ENCODE results near the gene FZR1. TPM values are rescaled to one million over a fixed set of nuclear protein-coding genes. Genes with fewer than 3 reads are reported as not detected.

The FZR1 gene
- total and polyA plus RNA-seq, 9 of the 15 experiments (the other 6 are each of a cell fraction or from before 2014, with no cell fraction given), result 0.18 to 48.0 (median 22.2) TPM

DNA sequence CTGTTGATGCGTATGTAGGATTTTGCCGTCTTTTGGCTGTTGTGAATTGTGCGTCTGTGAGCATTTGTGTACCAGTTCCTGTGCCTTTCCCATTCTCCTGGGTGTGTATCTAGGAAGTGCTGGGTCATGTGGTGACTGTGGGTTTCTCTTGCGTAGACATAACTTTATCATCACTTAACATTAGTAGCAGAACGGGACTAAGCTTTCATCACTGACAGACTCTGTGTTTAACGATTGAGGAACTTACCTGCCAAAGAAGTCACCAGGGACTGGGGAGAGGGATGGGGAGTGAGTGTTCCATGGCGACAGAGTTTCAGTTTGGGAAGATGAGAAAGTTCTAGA lies 15.0 kb downstream of the FZR1 start (continued):
- no peak for TF ChIP-seq POU5F1 (IDR thresholded peaks at IDR 0.05; ENCODE audit: borderline replicate concordance, low read depth, low read length, partially characterized antibody)
- TF ChIP-seq PCBP2 (IDR thresholded peaks at IDR 0.05; ENCODE audit: low read depth, low read length, poor library complexity, severe bottlenecking), result no peak
- TF ChIP-seq ZNF668 (CRISPR knock-in tag; IDR thresholded peaks at IDR 0.05), result no peak
- no peak for TF ChIP-seq XRCC5 (IDR thresholded peaks at IDR 0.05; ENCODE audit: low read depth, low read length)
- no peak for TF ChIP-seq SREBF2 (CRISPR knock-in tag; IDR thresholded peaks at IDR 0.05)
- TF ChIP-seq, protein P1, sequence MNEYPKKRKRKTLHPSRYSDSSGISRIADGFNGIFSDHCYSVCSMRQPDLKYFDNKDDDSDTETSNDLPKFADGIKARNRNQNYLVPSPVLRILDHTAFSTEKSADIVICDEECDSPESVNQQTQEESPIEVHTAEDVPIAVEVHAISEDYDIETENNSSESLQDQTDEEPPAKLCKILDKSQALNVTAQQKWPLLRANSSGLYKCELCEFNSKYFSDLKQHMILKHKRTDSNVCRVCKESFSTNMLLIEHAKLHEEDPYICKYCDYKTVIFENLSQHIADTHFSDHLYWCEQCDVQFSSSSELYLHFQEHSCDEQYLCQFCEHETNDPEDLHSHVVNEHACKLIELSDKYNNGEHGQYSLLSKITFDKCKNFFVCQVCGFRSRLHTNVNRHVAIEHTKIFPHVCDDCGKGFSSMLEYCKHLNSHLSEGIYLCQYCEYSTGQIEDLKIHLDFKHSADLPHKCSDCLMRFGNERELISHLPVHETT (CRISPR knock-in tag; conservative IDR thresholded peaks at IDR 0.05 in 1 of 2, IDR thresholded peaks at IDR 0.05 in 1 of 2), result no peak
- TF ChIP-seq, protein P2, sequence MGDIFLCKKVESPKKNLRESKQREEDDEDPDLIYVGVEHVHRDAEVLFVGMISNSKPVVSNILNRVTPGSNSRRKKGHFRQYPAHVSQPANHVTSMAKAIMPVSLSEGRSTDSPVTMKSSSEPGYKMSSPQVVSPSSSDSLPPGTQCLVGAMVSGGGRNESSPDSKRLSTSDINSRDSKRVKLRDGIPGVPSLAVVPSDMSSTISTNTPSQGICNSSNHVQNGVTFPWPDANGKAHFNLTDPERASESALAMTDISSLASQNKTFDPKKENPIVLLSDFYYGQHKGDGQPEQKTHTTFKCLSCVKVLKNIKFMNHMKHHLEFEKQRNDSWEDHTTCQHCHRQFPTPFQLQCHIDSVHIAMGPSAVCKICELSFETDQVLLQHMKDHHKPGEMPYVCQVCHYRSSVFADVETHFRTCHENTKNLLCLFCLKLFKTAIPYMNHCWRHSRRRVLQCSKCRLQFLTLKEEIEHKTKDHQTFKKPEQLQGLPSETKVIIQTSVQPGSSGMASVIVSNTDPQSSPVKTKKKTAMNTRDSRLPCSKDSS (IDR thresholded peaks at IDR 0.05; ENCODE audit: low read depth, partially characterized antibody), result no peak
- no peak for TF ChIP-seq CBX3 (IDR thresholded peaks at IDR 0.05; ENCODE audit: borderline replicate concordance in 1 of 2, low read length in 2 of 2)
- TF ChIP-seq, protein P3, sequence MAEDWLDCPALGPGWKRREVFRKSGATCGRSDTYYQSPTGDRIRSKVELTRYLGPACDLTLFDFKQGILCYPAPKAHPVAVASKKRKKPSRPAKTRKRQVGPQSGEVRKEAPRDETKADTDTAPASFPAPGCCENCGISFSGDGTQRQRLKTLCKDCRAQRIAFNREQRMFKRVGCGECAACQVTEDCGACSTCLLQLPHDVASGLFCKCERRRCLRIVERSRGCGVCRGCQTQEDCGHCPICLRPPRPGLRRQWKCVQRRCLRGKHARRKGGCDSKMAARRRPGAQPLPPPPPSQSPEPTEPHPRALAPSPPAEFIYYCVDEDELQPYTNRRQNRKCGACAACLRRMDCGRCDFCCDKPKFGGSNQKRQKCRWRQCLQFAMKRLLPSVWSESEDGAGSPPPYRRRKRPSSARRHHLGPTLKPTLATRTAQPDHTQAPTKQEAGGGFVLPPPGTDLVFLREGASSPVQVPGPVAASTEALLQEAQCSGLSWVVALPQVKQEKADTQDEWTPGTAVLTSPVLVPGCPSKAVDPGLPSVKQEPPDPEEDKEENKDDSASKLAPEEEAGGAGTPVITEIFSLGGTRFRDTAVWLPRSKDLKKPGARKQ (CRISPR knock-in tag; IDR thresholded peaks at IDR 0.05), result no peak
- TF ChIP-seq IRF2 (CRISPR knock-in tag; IDR thresholded peaks at IDR 0.05), result no peak
- no peak for TF ChIP-seq NR3C1 (CRISPR knock-in tag; IDR thresholded peaks at IDR 0.05)
- TF ChIP-seq ZNF263 (CRISPR knock-in tag; IDR thresholded peaks at IDR 0.05; ENCODE audit: borderline replicate concordance), result no peak
- TF ChIP-seq, protein P4, sequence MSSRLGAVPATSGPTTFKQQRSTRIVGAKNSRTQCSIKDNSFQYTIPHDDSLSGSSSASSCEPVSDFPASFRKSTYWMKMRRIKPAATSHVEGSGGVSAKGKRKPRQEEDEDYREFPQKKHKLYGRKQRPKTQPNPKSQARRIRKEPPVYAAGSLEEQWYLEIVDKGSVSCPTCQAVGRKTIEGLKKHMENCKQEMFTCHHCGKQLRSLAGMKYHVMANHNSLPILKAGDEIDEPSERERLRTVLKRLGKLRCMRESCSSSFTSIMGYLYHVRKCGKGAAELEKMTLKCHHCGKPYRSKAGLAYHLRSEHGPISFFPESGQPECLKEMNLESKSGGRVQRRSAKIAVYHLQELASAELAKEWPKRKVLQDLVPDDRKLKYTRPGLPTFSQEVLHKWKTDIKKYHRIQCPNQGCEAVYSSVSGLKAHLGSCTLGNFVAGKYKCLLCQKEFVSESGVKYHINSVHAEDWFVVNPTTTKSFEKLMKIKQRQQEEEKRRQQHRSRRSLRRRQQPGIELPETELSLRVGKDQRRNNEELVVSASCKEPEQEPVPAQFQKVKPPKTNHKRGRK (tag; IDR thresholded peaks at IDR 0.05), result no peak
- no peak for TF ChIP-seq KLF10 (CRISPR knock-in tag; IDR thresholded peaks at IDR 0.05)
- TF ChIP-seq, protein P5, sequence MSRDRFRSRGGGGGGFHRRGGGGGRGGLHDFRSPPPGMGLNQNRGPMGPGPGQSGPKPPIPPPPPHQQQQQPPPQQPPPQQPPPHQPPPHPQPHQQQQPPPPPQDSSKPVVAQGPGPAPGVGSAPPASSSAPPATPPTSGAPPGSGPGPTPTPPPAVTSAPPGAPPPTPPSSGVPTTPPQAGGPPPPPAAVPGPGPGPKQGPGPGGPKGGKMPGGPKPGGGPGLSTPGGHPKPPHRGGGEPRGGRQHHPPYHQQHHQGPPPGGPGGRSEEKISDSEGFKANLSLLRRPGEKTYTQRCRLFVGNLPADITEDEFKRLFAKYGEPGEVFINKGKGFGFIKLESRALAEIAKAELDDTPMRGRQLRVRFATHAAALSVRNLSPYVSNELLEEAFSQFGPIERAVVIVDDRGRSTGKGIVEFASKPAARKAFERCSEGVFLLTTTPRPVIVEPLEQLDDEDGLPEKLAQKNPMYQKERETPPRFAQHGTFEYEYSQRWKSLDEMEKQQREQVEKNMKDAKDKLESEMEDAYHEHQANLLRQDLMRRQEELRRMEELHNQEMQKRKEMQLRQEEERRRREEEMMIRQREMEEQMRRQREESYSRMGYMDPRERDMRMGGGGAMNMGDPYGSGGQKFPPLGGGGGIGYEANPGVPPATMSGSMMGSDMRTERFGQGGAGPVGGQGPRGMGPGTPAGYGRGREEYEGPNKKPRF (IDR thresholded peaks at IDR 0.05; ENCODE audit: low read depth, low read length), result no peak
- TF ChIP-seq, protein P6, sequence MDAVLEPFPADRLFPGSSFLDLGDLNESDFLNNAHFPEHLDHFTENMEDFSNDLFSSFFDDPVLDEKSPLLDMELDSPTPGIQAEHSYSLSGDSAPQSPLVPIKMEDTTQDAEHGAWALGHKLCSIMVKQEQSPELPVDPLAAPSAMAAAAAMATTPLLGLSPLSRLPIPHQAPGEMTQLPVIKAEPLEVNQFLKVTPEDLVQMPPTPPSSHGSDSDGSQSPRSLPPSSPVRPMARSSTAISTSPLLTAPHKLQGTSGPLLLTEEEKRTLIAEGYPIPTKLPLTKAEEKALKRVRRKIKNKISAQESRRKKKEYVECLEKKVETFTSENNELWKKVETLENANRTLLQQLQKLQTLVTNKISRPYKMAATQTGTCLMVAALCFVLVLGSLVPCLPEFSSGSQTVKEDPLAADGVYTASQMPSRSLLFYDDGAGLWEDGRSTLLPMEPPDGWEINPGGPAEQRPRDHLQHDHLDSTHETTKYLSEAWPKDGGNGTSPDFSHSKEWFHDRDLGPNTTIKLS (IDR thresholded peaks at IDR 0.05; ENCODE audit: borderline replicate concordance, low read depth), result no peak
- TF ChIP-seq NR2C1 (IDR thresholded peaks at IDR 0.05), result no peak
- no peak for TF ChIP-seq NR2C1 (tag; IDR thresholded peaks at IDR 0.05)
